ENCODE data around the gene VPS72.

The VPS72 gene

GRCh38 chr1:151146072-151146411 lies 44.0 kb downstream of the VPS72 start:
- H3K4me1 ChIP-seq = peaks cover 74% of the 10 kb centered on the region

DNA sequence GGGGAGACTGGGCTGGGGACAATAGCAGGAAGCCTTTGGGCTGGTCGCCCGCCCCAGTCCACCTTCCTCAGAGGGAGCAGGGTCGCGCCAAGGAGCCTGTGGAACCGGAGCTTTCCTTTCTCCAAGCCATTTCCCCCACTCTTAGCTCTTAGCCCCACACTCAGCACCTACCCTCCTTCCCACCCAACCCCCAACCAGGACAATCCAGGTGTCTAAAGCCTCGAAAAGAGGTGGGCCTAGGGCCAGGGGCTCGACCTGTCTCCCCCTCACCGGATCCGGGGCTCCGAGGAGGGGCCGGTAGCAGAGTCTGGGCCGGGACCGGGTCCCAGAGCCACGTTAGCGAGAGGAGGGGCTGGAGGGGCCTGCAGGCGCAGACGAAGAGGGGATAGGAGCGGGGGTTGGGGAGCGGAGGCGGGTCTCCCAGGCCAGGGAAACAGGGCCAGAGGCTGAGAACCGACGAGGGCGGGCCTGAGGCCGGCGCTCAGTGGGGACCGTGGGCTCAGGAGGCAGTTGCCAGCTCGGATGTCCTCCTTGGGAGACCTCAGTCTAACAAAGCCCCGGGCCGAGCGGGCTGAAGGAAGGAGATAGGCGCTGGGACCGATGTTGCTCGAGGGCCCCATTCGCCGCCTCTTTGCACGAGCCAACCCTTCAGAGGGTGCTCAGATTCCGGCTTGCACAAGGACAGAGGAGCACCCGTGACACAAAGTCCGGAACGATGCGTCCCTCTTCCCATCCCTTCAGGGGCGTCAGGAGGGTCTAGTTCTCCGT lies 44.5 kb downstream of the VPS72 start:
- Histone ChIP-seq H3K9ac (peak overlapping the region; percentile 96), H3K4me2 (peak overlapping the region; percentile 100), H3K9me3 (no peaks in the 10 kb centered on the region), H3K27ac (peak overlapping the region; percentile 94), H4K20me1 (peaks cover 41% of the 10 kb centered on the region), H3K4me3 (peak overlapping the region; percentile 80), H3K27me3 (no peaks in the 10 kb centered on the region), H3K36me3 (peaks cover 22% of the 10 kb centered on the region), H3K4me1 (peaks cover 76% of the 10 kb centered on the region)
- TF ChIP-seq Cebpa-rat (IDR thresholded peaks at IDR 0.05) = no peak

More at GRCh38 chr1:151146072-151146411, 44.0 kb downstream of the VPS72 start:
- no peaks in the 10 kb centered on the region for H3K9me3 ChIP-seq
- TF ChIP-seq Cebpa-rat (IDR thresholded peaks at IDR 0.05) = no peak
- H3K4me3 ChIP-seq = peak overlapping the region; percentile 80
- no peaks in the 10 kb centered on the region for H3K27me3 ChIP-seq
- H3K27ac ChIP-seq = peak overlapping the region; percentile 94
- peak overlapping the region; percentile 100 for H3K4me2 ChIP-seq
- H4K20me1 ChIP-seq = peaks cover 38% of the 10 kb centered on the region
- H3K36me3 ChIP-seq = peaks cover 17% of the 10 kb centered on the region
- H3K9ac ChIP-seq = peak overlapping the region; percentile 96

GRCh38 chr1:151144474-151145303 lies 45.3 kb downstream of the VPS72 start:
- Histone ChIP-seq H3K36me3 (peaks cover 30% of the 10 kb centered on the region), H3K4me2 (peak overlapping the region; percentile 100), H3K9ac (peak overlapping the region; percentile 96), H3K9me3 (no peaks in the 10 kb centered on the region), H4K20me1 (peaks cover 49% of the 10 kb centered on the region), H3K4me1 (peaks cover 68% of the 10 kb centered on the region), H3K27ac (peak overlapping the region; percentile 94), H3K4me3 (peak overlapping the region; percentile 80), H3K27me3 (no peaks in the 10 kb centered on the region)
- TF ChIP-seq Cebpa-rat (IDR thresholded peaks at IDR 0.05) = no peak

GRCh38 chr1:151143986-151144385 lies 46.0 kb downstream of the VPS72 start:
- no peaks in the 10 kb centered on the region for H3K9me3 ChIP-seq
- peak overlapping the region; percentile 94 for H3K27ac ChIP-seq
- H4K20me1 ChIP-seq = peaks cover 56% of the 10 kb centered on the region
- TF ChIP-seq Cebpa-rat (IDR thresholded peaks at IDR 0.05) = no peak
- peak overlapping the region; percentile 100 for H3K4me2 ChIP-seq
- H3K36me3 ChIP-seq = peaks cover 37% of the 10 kb centered on the region
- no peaks in the 10 kb centered on the region for H3K27me3 ChIP-seq
- peak overlapping the region; percentile 96 for H3K9ac ChIP-seq
- H3K4me1 ChIP-seq = peaks cover 61% of the 10 kb centered on the region
- H3K4me3 ChIP-seq = peak overlapping the region; percentile 80

DNA sequence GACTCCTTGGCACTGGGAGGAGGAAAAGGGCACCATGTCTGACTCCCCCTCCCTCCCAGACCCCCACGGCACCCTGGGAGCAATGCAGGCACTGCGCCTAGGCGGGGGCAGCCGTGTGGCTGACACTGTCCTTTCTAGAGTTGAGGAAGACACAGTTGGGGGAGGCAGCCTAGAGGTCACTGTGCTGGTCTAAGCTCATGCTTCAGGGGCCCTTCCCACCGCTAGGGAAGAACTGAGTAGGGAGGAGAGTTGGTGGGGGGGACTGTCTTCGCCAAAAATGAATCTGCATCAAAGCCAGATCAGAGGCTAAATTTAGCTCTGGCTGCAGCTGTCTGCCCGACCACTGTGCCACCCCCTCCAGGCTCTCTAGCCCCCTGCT lies 47.0 kb downstream of the VPS72 start:
- H3K4me1 ChIP-seq = peaks cover 53% of the 10 kb centered on the region
- H3K4me3 ChIP-seq = peak overlapping the region; percentile 80
- H3K4me2 ChIP-seq = peak overlapping the region; percentile 100
- H4K20me1 ChIP-seq = peaks cover 66% of the 10 kb centered on the region
- TF ChIP-seq Cebpa-rat (IDR thresholded peaks at IDR 0.05) = no peak
- no peaks in the 10 kb centered on the region for H3K9me3 ChIP-seq
- peak overlapping the region; percentile 94 for H3K27ac ChIP-seq
- H3K36me3 ChIP-seq = peaks cover 47% of the 10 kb centered on the region
- no peaks in the 10 kb centered on the region for H3K27me3 ChIP-seq
- H3K9ac ChIP-seq = peak overlapping the region; percentile 96

DNA sequence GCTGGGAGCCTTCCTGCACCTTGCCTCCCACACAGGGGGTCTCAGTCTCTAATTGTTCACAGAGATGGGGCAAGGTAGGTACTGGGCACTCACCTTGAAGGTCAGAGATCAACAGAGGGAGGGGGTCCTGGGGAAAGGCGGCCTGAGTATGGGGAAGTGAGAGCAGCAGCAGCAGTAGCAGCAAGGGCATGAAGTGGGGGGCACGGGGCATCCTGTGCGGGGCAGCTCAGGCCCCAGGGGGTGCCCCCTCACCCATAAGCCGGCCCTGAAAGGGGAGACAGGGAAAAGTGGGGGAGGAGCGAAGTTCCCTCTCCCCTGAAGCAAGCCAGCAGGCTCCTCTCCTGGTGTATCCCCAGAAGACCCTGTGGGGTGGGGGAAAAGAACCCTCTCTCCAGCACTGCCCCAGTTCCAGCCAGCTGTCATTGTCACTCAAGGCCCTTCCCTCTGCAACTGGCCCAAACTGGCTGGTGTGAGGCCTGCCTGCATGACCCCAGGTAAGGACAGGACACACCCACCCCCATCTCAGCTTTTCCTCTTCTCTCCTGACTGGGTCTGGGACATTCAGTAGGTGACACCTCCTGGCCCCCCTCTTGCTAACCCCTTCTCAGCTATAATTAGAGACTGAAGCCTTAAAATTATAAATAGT lies 47.5 kb downstream of the VPS72 start:
- no peak for TF ChIP-seq Cebpa-rat (IDR thresholded peaks at IDR 0.05)
- H3K9me3 ChIP-seq = no peaks in the 10 kb centered on the region
- peaks cover 52% of the 10 kb centered on the region for H3K36me3 ChIP-seq
- H3K27me3 ChIP-seq = no peaks in the 10 kb centered on the region
- H3K9ac ChIP-seq = peak overlapping the region; percentile 96
- H3K4me2 ChIP-seq = peak overlapping the region; percentile 100
- H3K4me3 ChIP-seq = peak overlapping the region; percentile 80
- H3K27ac ChIP-seq = peak overlapping the region; percentile 94
- H4K20me1 ChIP-seq = peaks cover 71% of the 10 kb centered on the region
- peaks cover 53% of the 10 kb centered on the region for H3K4me1 ChIP-seq

GRCh38 chr1:151137789-151138188 lies 52.2 kb downstream of the VPS72 start:
- H3K4me1 ChIP-seq = peaks cover 26% of the 10 kb centered on the region
- H4K20me1 ChIP-seq = peaks cover 92% of the 10 kb centered on the region
- H3K27ac ChIP-seq = no peak overlapping the region
- H3K36me3 ChIP-seq = peaks cover 99% of the 10 kb centered on the region
- no peak overlapping the region for H3K4me2 ChIP-seq
- no peak for TF ChIP-seq Cebpa-rat (IDR thresholded peaks at IDR 0.05)
- H3K9ac ChIP-seq = no peak overlapping the region
- no peaks in the 10 kb centered on the region for H3K27me3 ChIP-seq
- no peaks in the 10 kb centered on the region for H3K9me3 ChIP-seq
- no peak overlapping the region for H3K4me3 ChIP-seq

DNA sequence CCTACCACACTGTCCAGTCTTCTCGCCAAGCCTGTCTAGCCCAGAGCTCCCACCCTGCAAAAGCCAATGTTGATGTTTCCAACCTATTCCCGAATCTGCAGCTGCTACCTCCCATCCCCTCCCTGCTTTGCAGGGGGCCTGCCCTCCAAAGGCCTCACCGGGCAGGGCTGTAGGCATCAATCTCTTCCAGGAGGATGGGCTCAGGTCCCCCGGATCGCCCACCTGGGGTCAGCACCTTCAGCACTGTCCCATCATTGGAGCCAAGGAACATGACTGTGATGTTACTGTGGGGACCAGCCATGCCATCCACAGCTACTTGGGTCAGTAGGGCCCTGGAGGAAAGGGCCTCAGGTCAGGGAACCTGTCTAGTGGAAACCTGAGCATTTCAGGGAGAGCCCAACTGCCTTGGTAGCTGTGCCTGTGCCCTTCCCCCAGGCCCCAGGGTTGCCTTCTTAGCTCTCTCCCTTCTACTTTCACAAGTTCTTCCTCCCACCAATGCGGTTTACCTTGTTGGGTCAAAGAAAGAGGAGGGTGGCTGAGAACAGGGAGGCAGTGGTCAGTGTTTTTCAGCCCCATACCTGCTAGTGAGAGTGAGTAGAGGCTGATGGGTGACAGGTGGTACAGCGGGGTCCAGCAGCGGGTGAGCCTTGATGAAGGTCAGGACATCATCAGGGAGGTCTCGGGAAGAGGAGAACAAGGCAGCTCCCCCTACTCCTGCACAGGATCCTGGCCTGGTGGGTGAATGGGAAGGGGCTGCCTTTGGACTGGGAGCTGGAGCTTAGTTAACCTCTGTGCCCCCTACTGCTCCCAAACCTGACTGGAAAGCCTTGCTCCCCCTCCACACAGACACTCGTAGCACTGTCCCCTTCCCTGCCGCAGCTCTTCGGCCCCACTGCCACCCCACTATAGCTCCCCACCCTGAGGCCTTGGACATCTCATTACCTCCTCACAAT lies 54.3 kb downstream of the VPS72 start:
- no peak overlapping the region for H3K4me3 ChIP-seq
- no peaks in the 10 kb centered on the region for H3K9me3 ChIP-seq
- H3K4me2 ChIP-seq = no peak overlapping the region
- no peak overlapping the region for H3K9ac ChIP-seq
- H4K20me1 ChIP-seq = peaks cover 92% of the 10 kb centered on the region
- peaks cover 4% of the 10 kb centered on the region; the same call in 1 of the 2 replicates for H3K27me3 ChIP-seq
- no peak overlapping the region for H3K27ac ChIP-seq
- 0 out of 2 replicates have a peak, but pooled peaks cover 11% of the 10 kb centered on the region for H3K4me1 ChIP-seq
- no peak for TF ChIP-seq Cebpa-rat (IDR thresholded peaks at IDR 0.05)
- H3K36me3 ChIP-seq = peaks cover 99% of the 10 kb centered on the region

- TF ChIP-seq Cebpa-rat (IDR thresholded peaks at IDR 0.05) = no peak
- Histone ChIP-seq H3K4me3 (no peak overlapping the region), H3K9ac (no peak overlapping the region), H3K27me3 (peaks cover 4% of the 10 kb centered on the region; the same call in 1 of the 2 replicates), H3K9me3 (no peaks in the 10 kb centered on the region), H3K36me3 (peaks cover 95% of the 10 kb centered on the region), H3K4me1 (0 out of 2 replicates have a peak, but pooled peaks cover 11% of the 10 kb centered on the region), H3K27ac (no peak overlapping the region), H4K20me1 (peaks cover 88% of the 10 kb centered on the region), H3K4me2 (no peak overlapping the region)
Measured at GRCh38 chr1:151134991-151135390, 55.0 kb downstream of the VPS72 start.
